GM18517 (cell line): ENCODE data around the gene OTUD7B.

Experiments
- ATAC-seq: cut with Tn5 transposase; IDR thresholded peaks from one replicate; pipeline ENCODE4 v1.9.1; 2021; ENCODE audit warnings: mild to moderate bottlenecking, moderate library complexity; ENCODE audit not compliant: unreplicated experiment

Gene OTUD7B

GRCh38 chr1:150005606-150006005 is 4.9 kb downstream of the OTUD7B start:
- no peak for ATAC-seq

DNA sequence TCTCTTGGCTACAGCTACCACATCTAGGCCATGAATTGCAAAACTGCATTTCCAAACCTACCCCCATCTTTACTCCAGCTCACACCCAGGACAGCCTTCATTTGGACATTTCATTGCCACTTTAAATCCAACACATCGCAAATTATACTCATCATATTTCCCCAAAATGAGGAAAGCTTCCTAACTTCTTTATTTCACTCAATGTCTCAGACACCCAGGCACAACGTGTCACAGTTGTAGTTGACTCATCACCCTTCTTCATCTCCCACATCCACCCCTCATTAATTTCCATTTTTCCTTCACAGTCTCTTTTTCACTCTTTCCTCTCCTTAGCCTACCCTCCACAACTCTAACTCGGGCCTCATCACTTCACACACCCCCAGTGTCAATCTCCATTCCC is 6.7 kb downstream of the OTUD7B start:
- ATAC-seq: no peak

- ATAC-seq: no peak
These were observed 8.3 kb downstream of the OTUD7B start for GRCh38 chr1:150002217-150002616.

GRCh38 chr1:150001415-150001814 is 9.1 kb downstream of the OTUD7B start:
- no peak for ATAC-seq

- ATAC-seq: peak; percentile 74
These were observed 12.8 kb downstream of the OTUD7B start for GRCh38 chr1:149997585-149998262.

DNA sequence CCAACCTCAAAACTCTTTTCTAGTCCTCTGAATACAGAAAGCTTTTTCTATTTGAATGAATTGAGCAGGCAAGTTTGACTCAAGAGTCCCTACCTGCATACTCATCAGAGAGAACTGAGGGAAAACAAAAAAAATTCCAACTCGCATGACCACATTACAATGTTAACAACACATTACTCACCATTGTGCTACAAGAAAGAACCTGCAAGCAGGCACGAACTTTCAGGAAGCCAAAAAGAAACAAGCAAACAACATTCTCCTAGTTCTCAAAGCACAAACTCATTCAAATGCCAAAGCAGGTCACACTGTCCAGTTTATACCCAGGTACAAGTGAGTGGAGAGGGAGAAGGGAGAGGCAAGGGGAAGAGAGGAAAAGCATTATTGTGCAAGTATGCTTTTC is 14.6 kb downstream of the OTUD7B start:
- no peak for ATAC-seq

DNA sequence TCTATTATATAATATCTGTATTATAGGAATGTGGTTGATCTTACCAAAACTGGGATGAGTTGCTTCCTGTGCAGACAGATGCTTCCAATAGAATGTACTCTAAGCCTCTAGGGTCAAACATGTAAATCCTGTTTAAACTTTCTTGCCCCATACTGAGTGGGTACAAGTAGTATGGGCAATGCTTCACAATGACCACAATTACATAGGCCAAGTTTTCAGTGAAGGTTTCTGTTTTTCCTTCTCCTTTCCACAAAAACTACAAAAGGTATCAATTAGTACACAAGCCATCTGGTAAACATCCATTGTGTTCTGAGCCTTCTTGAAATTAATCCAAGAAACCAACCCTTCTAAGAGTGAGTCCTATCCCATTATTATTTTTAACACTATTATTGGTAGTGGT is 16.8 kb downstream of the OTUD7B start:
- no peak for ATAC-seq

DNA sequence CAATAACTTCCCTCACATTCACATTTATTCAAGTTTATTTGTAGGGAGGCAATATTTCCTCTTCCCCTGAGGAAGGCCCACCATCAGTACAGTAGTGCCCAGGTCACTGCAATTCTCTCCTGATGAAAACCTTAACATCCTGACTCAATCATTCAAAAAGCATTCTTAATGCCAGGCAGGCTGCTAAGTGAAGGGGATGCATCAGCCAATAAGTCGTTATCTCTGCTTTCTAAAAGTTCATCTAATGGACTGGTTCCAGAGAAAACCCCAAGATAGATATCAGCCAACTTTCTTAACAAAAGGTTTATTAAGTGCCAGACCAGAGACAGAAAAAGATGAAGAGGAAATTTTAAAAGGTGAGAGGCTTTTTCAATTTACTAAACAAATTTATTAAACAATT is 17.3 kb downstream of the OTUD7B start:
- ATAC-seq: no peak

- no peak for ATAC-seq
These were observed 23.3 kb downstream of the OTUD7B start for GRCh38 chr1:149987297-149987595.

DNA sequence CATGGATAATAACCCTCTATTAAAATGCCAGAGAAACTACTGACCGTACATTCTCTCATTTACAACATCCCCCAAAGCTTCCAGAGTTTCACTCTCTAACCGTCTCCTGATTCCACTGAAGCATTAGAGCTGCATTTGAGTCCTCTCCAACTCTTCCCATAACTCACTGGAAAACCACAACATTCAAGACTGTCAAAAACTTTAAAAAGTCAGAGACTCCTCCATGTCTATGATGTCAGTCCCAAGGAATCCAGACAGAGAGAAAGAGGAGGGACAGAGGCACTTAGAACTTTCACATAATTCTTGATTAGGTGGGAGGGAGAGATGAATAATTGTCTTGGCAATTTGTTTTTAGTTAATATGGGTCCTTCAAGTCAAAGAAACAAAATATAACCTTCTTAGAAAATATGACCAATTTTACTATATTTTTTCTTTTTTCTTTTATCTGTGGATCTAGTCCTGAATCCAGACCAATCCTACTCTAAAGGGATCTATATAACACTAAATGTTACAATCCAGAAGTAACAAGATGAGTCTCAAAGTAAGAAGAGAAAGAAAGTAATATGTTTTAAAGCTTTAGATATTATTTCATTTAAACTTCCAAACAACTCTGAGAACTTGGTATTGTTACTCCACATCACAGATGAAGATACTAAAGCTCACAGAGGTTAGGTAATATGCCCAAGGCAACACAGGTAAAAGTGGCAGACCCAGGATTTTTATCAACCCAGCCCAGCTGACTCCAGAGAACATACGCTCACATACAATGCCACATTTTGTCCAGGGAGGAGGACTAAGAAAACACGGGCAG is 23.8 kb downstream of the OTUD7B start:
- no peak for ATAC-seq

DNA sequence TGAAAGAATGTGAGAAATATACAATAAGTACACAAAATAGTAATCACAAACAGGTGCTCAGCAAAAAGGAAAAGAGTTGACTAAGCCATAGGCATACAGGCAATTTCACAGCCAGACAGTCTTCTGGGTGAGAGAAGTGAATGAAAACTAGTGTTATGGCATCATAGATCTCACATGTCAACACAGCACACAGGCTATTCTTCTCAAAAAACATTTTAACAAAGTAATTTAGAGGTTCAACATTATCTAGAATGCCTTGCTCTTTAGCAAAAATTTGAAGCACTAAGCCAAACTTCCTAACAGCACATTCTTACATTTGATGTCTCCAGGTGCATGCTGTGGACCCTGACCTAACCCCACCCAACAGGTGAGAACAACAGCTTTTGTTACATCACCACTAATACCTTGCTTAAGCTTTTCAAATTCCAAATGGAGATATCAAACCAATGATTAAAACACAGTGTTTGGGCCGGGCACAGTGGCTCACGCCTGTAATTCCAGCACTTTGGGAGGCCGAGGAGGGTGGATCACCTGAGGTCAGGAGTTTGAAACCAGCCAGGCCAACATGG is 30.5 kb downstream of the OTUD7B start:
- no peak for ATAC-seq

- no peak for ATAC-seq
These were observed 31.1 kb downstream of the OTUD7B start for GRCh38 chr1:149979245-149979971.

DNA sequence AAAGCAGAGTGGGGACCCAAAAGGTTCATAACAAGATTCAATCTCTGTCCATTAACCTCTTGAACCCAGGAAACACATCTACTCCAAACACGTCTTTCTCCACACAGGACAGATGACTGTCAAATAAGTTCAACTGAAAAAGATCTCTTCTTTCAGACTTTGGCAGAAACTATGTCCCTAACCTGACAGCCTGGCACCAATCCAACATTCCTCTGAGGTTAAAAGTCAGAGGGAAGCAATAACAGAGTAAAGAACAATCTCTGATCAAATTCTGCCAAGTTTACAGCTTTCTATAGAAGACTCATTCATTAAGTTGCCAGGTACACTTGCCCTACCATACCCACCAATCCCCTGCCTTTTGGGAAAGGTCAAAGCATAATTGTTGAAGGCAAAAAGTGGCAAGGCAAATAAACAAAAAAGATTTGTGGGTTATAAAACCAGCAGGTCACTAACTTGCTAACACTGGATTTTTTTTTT is 31.9 kb downstream of the OTUD7B start:
- no peak for ATAC-seq

GRCh38 chr1:149977345-149977744 is 33.2 kb downstream of the OTUD7B start:
- no peak for ATAC-seq

DNA sequence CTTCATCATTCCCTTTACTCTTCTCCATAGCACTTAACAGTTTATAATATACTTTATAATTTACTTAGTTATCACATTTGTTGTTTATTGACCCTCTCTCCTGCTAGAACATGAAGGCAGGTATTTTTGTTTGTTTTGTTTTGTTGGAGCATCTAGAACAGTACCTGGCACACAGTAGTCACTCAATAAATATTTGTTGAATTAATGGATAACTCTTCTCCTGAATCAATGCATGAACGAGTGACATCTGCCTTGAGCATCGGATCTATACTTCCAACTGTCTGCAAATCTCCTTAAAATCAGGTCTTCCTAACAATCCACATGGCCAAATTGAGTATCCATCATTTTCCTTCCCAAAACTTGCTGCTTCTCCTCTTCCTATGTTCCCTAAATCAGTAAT is 38.0 kb downstream of the OTUD7B start:
- ATAC-seq: no peak

DNA sequence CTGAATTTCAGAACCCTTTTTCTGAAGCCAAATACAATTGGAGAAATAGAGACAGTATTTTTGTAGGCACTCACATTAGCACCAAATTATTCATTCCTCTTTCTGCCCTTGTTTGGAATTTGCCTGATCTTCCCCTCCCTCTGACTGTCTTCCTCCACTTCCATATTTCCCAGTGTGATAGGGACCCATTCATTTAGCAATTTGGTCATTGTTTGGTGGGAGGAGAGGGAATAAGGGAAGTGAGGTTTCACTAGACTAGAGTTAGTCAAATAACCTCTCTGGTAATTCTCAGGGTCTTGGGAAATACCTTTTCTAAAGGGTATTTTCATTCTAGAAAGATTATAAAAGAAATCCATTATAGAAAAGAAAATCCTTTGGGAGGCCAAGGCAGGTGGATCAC is 42.9 kb downstream of the OTUD7B start:
- no peak for ATAC-seq

- ATAC-seq: no peak
These were observed 43.5 kb downstream of the OTUD7B start for GRCh38 chr1:149967041-149967440.

GRCh38 chr1:149966405-149966804 is 44.1 kb downstream of the OTUD7B start:
- no peak for ATAC-seq

- no peak for ATAC-seq
These were observed 45.1 kb downstream of the OTUD7B start for GRCh38 chr1:149965440-149965839.

DNA sequence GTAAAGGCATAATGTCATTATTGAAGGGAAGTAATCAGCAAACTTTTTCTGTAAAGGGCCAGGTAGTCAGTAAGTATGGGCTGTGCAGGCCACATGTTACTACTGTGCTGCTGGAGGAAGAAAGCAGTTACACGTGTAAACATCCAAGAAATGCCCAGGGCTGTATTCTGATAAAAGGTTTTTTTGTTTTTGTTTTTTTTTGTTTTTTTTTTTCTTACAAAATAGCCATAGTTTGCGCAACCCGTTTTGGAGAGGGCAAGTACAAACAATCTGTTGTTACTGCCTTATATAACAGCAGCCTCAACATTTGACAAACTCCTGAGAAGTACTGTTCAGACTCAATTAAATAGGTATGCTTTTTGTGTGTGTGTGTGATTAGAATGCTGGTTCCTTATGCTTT is 47.2 kb downstream of the OTUD7B start:
- ATAC-seq: no peak

GRCh38 chr1:149962736-149963135 is 47.8 kb downstream of the OTUD7B start:
- no peak for ATAC-seq
